ENCODE data around the gene HNRNPL. TPM values are rescaled to one million over a fixed set of nuclear protein-coding genes. Genes with fewer than 3 reads are reported as not detected.

The HNRNPL gene
- total RNA-seq, 1 experiment from 2014 or later = 710 TPM

GRCh38 chr19:38850976-38851621 is 1.3 kb upstream of the HNRNPL start:
- Histone ChIP-seq H3K9me3 (ENCODE audit: control insufficient read depth, low read depth, low read length) (no peaks in the 10 kb centered on the region), H4K20me1 (ENCODE audit: control insufficient read depth, insufficient read depth, insufficient read length) (peaks cover 2% of the 10 kb centered on the region), H2AFZ (ENCODE audit: low read length) (no peak overlapping the region), H3K23me2 (ENCODE audit: insufficient read length, low read depth, low read length, poor library complexity, severe bottlenecking) (peaks cover 26% of the 10 kb centered on the region), H3K4me2 (ENCODE audit: insufficient read depth, insufficient read length, low read length) (peak overlapping the region; percentile 97), H4K5ac (ENCODE audit: insufficient read length, low read depth, low read length) (no peak overlapping the region), H3K27me3 (ENCODE audit: insufficient read depth, low read length) (no peaks in the 10 kb centered on the region), H2BK20ac (ENCODE audit: low read depth, low read length, poor library complexity, severe bottlenecking) (no peak overlapping the region), H3T11ph (ENCODE audit: low read length) (no peak overlapping the region), H2BK15ac (ENCODE audit: low read depth, low read length) (no peak overlapping the region), H2BK120ac (ENCODE audit: low read depth, low read length, poor library complexity, severe bottlenecking) (no peak overlapping the region), H3K23ac (ENCODE audit: insufficient read length, low read depth, low read length) (no peak overlapping the region), H3K9ac (ENCODE audit: extremely low read depth, insufficient read length, low read length) (peak overlapping the region; percentile 40), H3K56ac (ENCODE audit: insufficient read length, low read depth, low read length) (no peak overlapping the region), H3K18ac (ENCODE audit: insufficient read length, low read depth, low read length) (peak overlapping the region; percentile 87), H4K8ac (replicated peaks; ENCODE audit: insufficient read length, low read depth, low read length) (no peak overlapping the region), H3K79me2 (ENCODE audit: insufficient read depth, low read length) (peaks cover 17% of the 10 kb centered on the region), H4K91ac (ENCODE audit: insufficient read length, low read depth, low read length) (no peak overlapping the region), H3K4me1 (ENCODE audit: insufficient read depth, low read length) (no peaks in the 10 kb centered on the region), H2BK5ac (ENCODE audit: insufficient read length, low read length) (peak overlapping the region; percentile 35), H3K4ac (ENCODE audit: low read depth, low read length) (no peak overlapping the region; the same call in 1 of the 2 replicates), H3K14ac (ENCODE audit: insufficient read depth, low read length) (peak overlapping the region; percentile 71), H2AK5ac (ENCODE audit: insufficient read length, low read length) (no peak overlapping the region), H2BK12ac (ENCODE audit: insufficient read length, low read depth, low read length) (no peak overlapping the region), H3K79me1 (ENCODE audit: insufficient read depth, low read depth, low read length, poor library complexity, severe bottlenecking) (peaks cover 5% of the 10 kb centered on the region), H3K27ac (ENCODE audit: insufficient read length, low read depth, low read length) (peak overlapping the region; percentile 64)
- no peak for DNase-seq
- Mint-ChIP-seq H3K4me1 (peaks cover 27 to 37% of the 10 kb centered on the region in 2 experiments), H3K4me3 (peak overlapping the region; percentile 92 to 95), H3K27ac (peak overlapping the region; percentile 97 to 99 (median 98)), H3K36me3 (ENCODE audit: insufficient read depth in 1 of 3, low read depth in 3 of 3) (peaks cover 26 to 37% (median 30%) of the 10 kb centered on the region in 3 experiments), H3K9me3 (peaks cover 8 to 13% of the 10 kb centered on the region in 2 experiments; a peak in 4 of 5 replicates), H3K27me3 (ENCODE audit: low read depth) (peaks cover 1% of the 10 kb centered on the region; the same call in 1 of the 2 replicates)
- TF ChIP-seq, protein P1, sequence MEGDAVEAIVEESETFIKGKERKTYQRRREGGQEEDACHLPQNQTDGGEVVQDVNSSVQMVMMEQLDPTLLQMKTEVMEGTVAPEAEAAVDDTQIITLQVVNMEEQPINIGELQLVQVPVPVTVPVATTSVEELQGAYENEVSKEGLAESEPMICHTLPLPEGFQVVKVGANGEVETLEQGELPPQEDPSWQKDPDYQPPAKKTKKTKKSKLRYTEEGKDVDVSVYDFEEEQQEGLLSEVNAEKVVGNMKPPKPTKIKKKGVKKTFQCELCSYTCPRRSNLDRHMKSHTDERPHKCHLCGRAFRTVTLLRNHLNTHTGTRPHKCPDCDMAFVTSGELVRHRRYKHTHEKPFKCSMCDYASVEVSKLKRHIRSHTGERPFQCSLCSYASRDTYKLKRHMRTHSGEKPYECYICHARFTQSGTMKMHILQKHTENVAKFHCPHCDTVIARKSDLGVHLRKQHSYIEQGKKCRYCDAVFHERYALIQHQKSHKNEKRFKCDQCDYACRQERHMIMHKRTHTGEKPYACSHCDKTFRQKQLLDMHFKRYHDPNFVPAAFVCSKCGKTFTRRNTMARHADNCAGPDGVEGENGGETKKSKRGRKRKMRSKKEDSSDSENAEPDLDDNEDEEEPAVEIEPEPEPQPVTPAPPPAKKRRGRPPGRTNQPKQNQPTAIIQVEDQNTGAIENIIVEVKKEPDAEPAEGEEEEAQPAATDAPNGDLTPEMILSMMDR (conservative IDR thresholded peaks at IDR 0.05) = no peak; the same call in 2 of the 3 replicates
- WGBS (ENCODE audit: extremely low coverage, insufficient read length, low lambda C conversion rate) = no CpG with 5 or more reads among the region's 40 CpGs
